Vagina (tissue), 2 donors: ENCODE measurements around the gene CIDEB. TPM values are rescaled to one million over a fixed set of nuclear protein-coding genes. Genes with fewer than 3 reads are reported as not detected.

Source experiments
- DNase-seq, 2 donors: peaks; one replicate each; pipeline ENCODE4 v3.0.0-alpha.2; 2017; ENCODE audit errors: extremely low spot score in 2 of 2
- H3K27ac ChIP-seq: fragments of 200-600 bp; sonication (generic); one replicate; pipeline ENCODE4 v1.5.1; 2019
- H3K27me3 ChIP-seq: fragments of 200-600 bp; sonication (generic); one replicate; pipeline ENCODE4 v1.5.1; 2019
- H3K36me3 ChIP-seq, 2 donors: fragments of 200-600 bp; sonication (generic); one replicate each; pipeline ENCODE4 v1.5.1; 2017 to 2019
- H3K4me1 ChIP-seq: fragments of 200-600 bp; sonication (generic); one replicate; pipeline ENCODE4 v1.5.1; 2019
- H3K4me3 ChIP-seq, 2 donors: fragments of 200-600 bp; sonication (generic); 1 replicate in 1 of 2; 2 replicates in 1 of 2; pipeline ENCODE4 v1.5.1; 2016 to 2019
- H3K9me3 ChIP-seq: fragments of 200-600 bp; sonication (generic); one replicate; pipeline ENCODE4 v1.5.1; 2019
- CTCF ChIP-seq, 3 experiments: fragments of 450-650 bp in 2 of 3; fragments of 200-600 bp in 1 of 3; sonication (generic) in 1 of 3; IDR thresholded peaks; one replicate each; pipeline ENCODE4 v1.5.1; 2017 to 2019; ENCODE audit warnings: antibody characterized with exemption in 3 of 3, mild to moderate bottlenecking in 2 of 3, moderate library complexity in 2 of 3
- POLR2A ChIP-seq, 2 donors: fragments of 450-650 bp; IDR thresholded peaks; one replicate each; pipeline ENCODE4 v1.6.1; 2017; ENCODE audit warnings: antibody characterized with exemption in 2 of 2, mild to moderate bottlenecking in 2 of 2, moderate library complexity in 2 of 2
- POLR2AphosphoS5 ChIP-seq, 2 donors: sonication (generic); formaldehyde crosslinking; IDR thresholded peaks; one replicate each; pipeline ENCODE4 v1.9.0; 2017; ENCODE audit warnings: antibody characterized with exemption in 2 of 2, mild to moderate bottlenecking in 2 of 2, low read depth in 1 of 2; ENCODE audit not compliant: insufficient read depth in 1 of 2
- intact Hi-C: fragments of 100-400 bp; cut with DNase I; formaldehyde crosslinking; loops from one replicate; pipeline ENCODE4 v1.15.1; 2023
- small RNA-seq: library from RNA; depleted of rRNA; stranded (forward); fragments of <200 nt; gene quantifications from one replicate; pipeline ENCODE3, GENCODE V24; 2016
- total RNA-seq: library from RNA; depleted of rRNA; stranded (reverse); fragments of >200 nt; gene quantifications from one replicate; pipeline ENCODE4 v1.2.3, GENCODE V29; 2016

The CIDEB gene
- total RNA-seq, 1 donor from 2014 or later: 16.0 TPM

GRCh38 chr14:24255438-24255837 lies 52.3 kb downstream of the CIDEB start:
- H3K36me3 ChIP-seq: no peaks in the 10 kb centered on the region
- DNase-seq: no peak
- no peak overlapping the region for H3K4me3 ChIP-seq
- no peak overlapping the region for H3K27ac ChIP-seq
- TF ChIP-seq CTCF (IDR thresholded peaks at IDR 0.05): no peak
- TF ChIP-seq POLR2AphosphoS5 (IDR thresholded peaks at IDR 0.05; ENCODE audit: insufficient read depth in 1 of 2, low read depth in 1 of 2): no peak
- TF ChIP-seq POLR2A (IDR thresholded peaks at IDR 0.05): no peak
- H3K9me3 ChIP-seq: no peaks in the 10 kb centered on the region
- peaks cover 11% of the 10 kb centered on the region for H3K4me1 ChIP-seq
- intact Hi-C loops: no loop called here
- no peaks in the 10 kb centered on the region for H3K27me3 ChIP-seq

Small RNA genes lying within 50 kb of the gene (small RNA-seq; reads per million reads assigned to genes)
- not detected for gene RF00026

Other genes with a start within 250 kb of the CIDEB start
- gene CPNE6, start 236.4 kb downstream of the CIDEB start, total RNA-seq: not detected
- gene PCK2, start 213.7 kb downstream of the CIDEB start, total RNA-seq: 18.7 TPM
- gene DCAF11, start 193.2 kb downstream of the CIDEB start, total RNA-seq: 75.6 TPM
- 1.2 TPM for gene NRL, start 193.0 kb downstream of the CIDEB start, total RNA-seq
- not detected for gene FITM1, start 177.3 kb downstream of the CIDEB start, total RNA-seq
- gene PSME1, start 171.8 kb downstream of the CIDEB start, total RNA-seq: 118 TPM
- 23.8 TPM for gene EMC9, start 166.4 kb downstream of the CIDEB start, total RNA-seq
- gene PSME2, start 161.4 kb downstream of the CIDEB start, total RNA-seq: 131 TPM
- 87.9 TPM for gene RNF31, start 160.5 kb downstream of the CIDEB start, total RNA-seq
- 55.0 TPM for gene IRF9, start 146.7 kb downstream of the CIDEB start, total RNA-seq
- gene REC8, start 135.9 kb downstream of the CIDEB start, total RNA-seq: 5.9 TPM
- gene IPO4, start 119.2 kb downstream of the CIDEB start, total RNA-seq: 28.5 TPM
- 37.3 TPM for gene TM9SF1, start 112.5 kb downstream of the CIDEB start, total RNA-seq
- gene TSSK4, start 102.3 kb downstream of the CIDEB start, total RNA-seq: 0.74 TPM
- gene CHMP4A, start 94.5 kb downstream of the CIDEB start, total RNA-seq: 37.6 TPM
- gene MDP1, start 91.9 kb downstream of the CIDEB start, total RNA-seq: 32.7 TPM
- gene NEDD8, start 75.6 kb downstream of the CIDEB start, total RNA-seq: 140 TPM
- 35.6 TPM for gene GMPR2, start 75.0 kb downstream of the CIDEB start, total RNA-seq
- 64.1 TPM for gene TINF2, start 65.4 kb downstream of the CIDEB start, total RNA-seq
- 269 TPM for gene TGM1, start 44.8 kb downstream of the CIDEB start, total RNA-seq
- 43.5 TPM for gene RABGGTA, start 36.4 kb downstream of the CIDEB start, total RNA-seq
- gene DHRS1, start 8.2 kb downstream of the CIDEB start, total RNA-seq: 84.2 TPM
- 13.8 TPM for gene NOP9, start 8.1 kb downstream of the CIDEB start, total RNA-seq
- 66.5 TPM for gene LTB4R2, start 2.2 kb upstream of the CIDEB start, total RNA-seq
- 35.1 TPM for gene LTB4R, start 3.5 kb upstream of the CIDEB start, total RNA-seq
- gene ADCY4, start 27.1 kb upstream of the CIDEB start, total RNA-seq: 32.7 TPM
- gene RIPK3, start 32.0 kb upstream of the CIDEB start, total RNA-seq: 10.1 TPM
- 47.9 TPM for gene NFATC4, start 60.2 kb upstream of the CIDEB start, total RNA-seq
- 14.7 TPM for gene NYNRIN, start 91.0 kb upstream of the CIDEB start, total RNA-seq
- 1.7 TPM for gene CBLN3, start 121.7 kb upstream of the CIDEB start, total RNA-seq
- gene KHNYN, start 122.0 kb upstream of the CIDEB start, total RNA-seq: 41.7 TPM
- 43.2 TPM for gene SDR39U1, start 134.8 kb upstream of the CIDEB start, total RNA-seq
- not detected for gene CMA1, start 200.3 kb upstream of the CIDEB start, total RNA-seq